WTC11 (cell line): ENCODE results near the gene GPR3. TPM values are rescaled to one million over a fixed set of nuclear protein-coding genes. Genes with fewer than 3 reads are reported as not detected.

ENCODE experiments used
- ATAC-seq: fragments of 200-7000 bp; cut with Tn5 transposase; 2 replicates; pipeline ENCODE4 v1.10.0; 2021; ENCODE audit warnings: mild to moderate bottlenecking, moderate library complexity
- CTCF ChIA-PET: fragments of 300-600 bp; sonication (Branson Sonifier 250); formaldehyde crosslinking; loops from one replicate; lab custom pipeline; 2021; ENCODE audit warnings: antibody characterized with exemption; lab: Charles Lee
- POLR2A ChIA-PET: fragments of 350-600 bp; sonication (Branson Sonifier 250); formaldehyde crosslinking; loops from one replicate; lab custom pipeline; 2021; ENCODE audit warnings: antibody characterized with exemption; lab: Charles Lee
- DNase-seq: peaks from one replicate; pipeline ENCODE4 v3.0.0; 2021; ENCODE audit warnings: low spot score
- H3K27ac Mint-ChIP-seq: 2 replicates; pipeline ENCODE4 v1.8.0; 2021; ENCODE audit warnings: mixed read lengths
- H3K27me3 Mint-ChIP-seq: 2 replicates; pipeline ENCODE4 v1.8.0; 2021; ENCODE audit warnings: low read depth, mild to moderate bottlenecking, moderate library complexity, mixed read lengths
- H3K36me3 Mint-ChIP-seq: 2 replicates; pipeline ENCODE4 v1.8.0; 2021; ENCODE audit warnings: mixed read lengths
- H3K4me1 Mint-ChIP-seq: 2 replicates; pipeline ENCODE4 v1.8.0; 2022; ENCODE audit warnings: mixed read lengths
- H3K4me3 Mint-ChIP-seq: 2 replicates; pipeline ENCODE4 v1.8.0; 2021; ENCODE audit warnings: mild to moderate bottlenecking, moderate library complexity, mixed read lengths
- H3K9me3 Mint-ChIP-seq: 2 replicates; pipeline ENCODE4 v1.8.0; 2021; ENCODE audit warnings: mixed read lengths
- HMGA2 ChIP-seq: fragments of 250-450 bp; sonication (Bioruptor Pico); IDR thresholded peaks from 2 replicates; pipeline ENCODE4 v1.4.0; 2021; ENCODE audit warnings: mild to moderate bottlenecking, moderate library complexity
- NR1H2 ChIP-seq: sonication (generic); formaldehyde crosslinking; IDR thresholded peaks from 2 replicates; pipeline ENCODE4 v1.9.0; 2021; ENCODE audit warnings: mild to moderate bottlenecking, moderate library complexity, missing genetic modification reagents
- ZBTB21 ChIP-seq: sonication (generic); formaldehyde crosslinking; IDR thresholded peaks from 2 replicates; pipeline ENCODE4 v1.8.1; 2023; ENCODE audit warnings: mild to moderate bottlenecking, missing genetic modification reagents, borderline replicate concordance
- ZNF138 ChIP-seq: sonication (generic); formaldehyde crosslinking; conservative IDR thresholded peaks from 2 replicates; pipeline ENCODE4 v1.8.1; 2022; ENCODE audit warnings: mild to moderate bottlenecking, moderate library complexity, missing genetic modification reagents
- total RNA-seq: library from RNA; stranded (reverse); gene quantifications from 3 replicates; pipeline ENCODE4 v1.2.3, GENCODE V29; 2021
- TF ChIP-seq, protein P1 (sequence below): sonication (generic); formaldehyde crosslinking; IDR thresholded peaks from 2 replicates; pipeline ENCODE4 v1.8.1; 2022; ENCODE audit warnings: missing genetic modification reagents, borderline replicate concordance
- TF ChIP-seq, protein P2 (sequence below): fragments of 250-450 bp; sonication (Bioruptor Pico); conservative IDR thresholded peaks from 2 replicates; pipeline ENCODE4 v1.9.0; 2021; ENCODE audit warnings: mild to moderate bottlenecking
- TF ChIP-seq, protein P3 (sequence below): fragments of 200-600 bp; IDR thresholded peaks from 2 replicates; pipeline ENCODE4 v1.8.0; 2022; ENCODE audit warnings: antibody characterized with exemption
- TF ChIP-seq, protein P4 (sequence below): sonication (generic); formaldehyde crosslinking; IDR thresholded peaks from 2 replicates; pipeline ENCODE4 v1.8.1; 2022; ENCODE audit warnings: low read depth, mild to moderate bottlenecking, moderate library complexity, missing genetic modification reagents, borderline replicate concordance
- TF ChIP-seq, protein P5 (sequence below): sonication (generic); formaldehyde crosslinking; IDR thresholded peaks from 2 replicates; pipeline ENCODE4 v1.8.0; 2022; ENCODE audit warnings: missing genetic modification reagents
- TF ChIP-seq, protein P6 (sequence below): fragments of 250-450 bp; sonication (Bioruptor Pico); IDR thresholded peaks from 2 replicates; pipeline ENCODE4 v1.9.0; 2021; ENCODE audit warnings: mild to moderate bottlenecking
- TF ChIP-seq, protein P7 (sequence below): sonication (generic); formaldehyde crosslinking; conservative IDR thresholded peaks from 2 replicates; pipeline ENCODE4 v1.8.1; 2022; ENCODE audit warnings: mild to moderate bottlenecking, missing genetic modification reagents
- TF ChIP-seq, protein P8 (sequence below): sonication (generic); formaldehyde crosslinking; IDR thresholded peaks from 2 replicates; pipeline ENCODE4 v1.8.1; 2022; ENCODE audit warnings: mild to moderate bottlenecking, missing genetic modification reagents, moderate library complexity, borderline replicate concordance

Gene GPR3
- total RNA-seq, 1 experiment from 2014 or later, result 12.4 TPM

DNA sequence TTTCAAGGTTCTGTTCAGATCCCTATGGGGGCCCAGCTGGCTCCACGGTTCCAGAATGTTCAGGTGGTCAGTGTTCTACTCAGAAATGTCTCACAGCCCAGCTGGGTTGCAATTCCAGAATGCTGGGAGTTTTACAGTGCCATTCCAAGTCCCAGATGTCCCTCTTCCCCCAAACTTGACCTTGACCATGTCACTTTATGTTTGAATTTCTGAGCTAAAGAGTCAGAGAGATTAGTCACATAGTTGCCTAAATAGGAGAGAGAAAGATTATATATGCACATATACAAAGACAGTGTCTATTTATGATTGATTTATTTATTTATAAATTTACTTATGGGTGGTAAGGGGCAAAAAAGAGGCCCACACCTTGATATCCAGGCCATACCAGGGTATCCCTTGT, 2.5 kb downstream of the GPR3 start (continued):
- TF ChIP-seq, protein P1, sequence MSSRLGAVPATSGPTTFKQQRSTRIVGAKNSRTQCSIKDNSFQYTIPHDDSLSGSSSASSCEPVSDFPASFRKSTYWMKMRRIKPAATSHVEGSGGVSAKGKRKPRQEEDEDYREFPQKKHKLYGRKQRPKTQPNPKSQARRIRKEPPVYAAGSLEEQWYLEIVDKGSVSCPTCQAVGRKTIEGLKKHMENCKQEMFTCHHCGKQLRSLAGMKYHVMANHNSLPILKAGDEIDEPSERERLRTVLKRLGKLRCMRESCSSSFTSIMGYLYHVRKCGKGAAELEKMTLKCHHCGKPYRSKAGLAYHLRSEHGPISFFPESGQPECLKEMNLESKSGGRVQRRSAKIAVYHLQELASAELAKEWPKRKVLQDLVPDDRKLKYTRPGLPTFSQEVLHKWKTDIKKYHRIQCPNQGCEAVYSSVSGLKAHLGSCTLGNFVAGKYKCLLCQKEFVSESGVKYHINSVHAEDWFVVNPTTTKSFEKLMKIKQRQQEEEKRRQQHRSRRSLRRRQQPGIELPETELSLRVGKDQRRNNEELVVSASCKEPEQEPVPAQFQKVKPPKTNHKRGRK, result no peak
- TF ChIP-seq, protein P2, sequence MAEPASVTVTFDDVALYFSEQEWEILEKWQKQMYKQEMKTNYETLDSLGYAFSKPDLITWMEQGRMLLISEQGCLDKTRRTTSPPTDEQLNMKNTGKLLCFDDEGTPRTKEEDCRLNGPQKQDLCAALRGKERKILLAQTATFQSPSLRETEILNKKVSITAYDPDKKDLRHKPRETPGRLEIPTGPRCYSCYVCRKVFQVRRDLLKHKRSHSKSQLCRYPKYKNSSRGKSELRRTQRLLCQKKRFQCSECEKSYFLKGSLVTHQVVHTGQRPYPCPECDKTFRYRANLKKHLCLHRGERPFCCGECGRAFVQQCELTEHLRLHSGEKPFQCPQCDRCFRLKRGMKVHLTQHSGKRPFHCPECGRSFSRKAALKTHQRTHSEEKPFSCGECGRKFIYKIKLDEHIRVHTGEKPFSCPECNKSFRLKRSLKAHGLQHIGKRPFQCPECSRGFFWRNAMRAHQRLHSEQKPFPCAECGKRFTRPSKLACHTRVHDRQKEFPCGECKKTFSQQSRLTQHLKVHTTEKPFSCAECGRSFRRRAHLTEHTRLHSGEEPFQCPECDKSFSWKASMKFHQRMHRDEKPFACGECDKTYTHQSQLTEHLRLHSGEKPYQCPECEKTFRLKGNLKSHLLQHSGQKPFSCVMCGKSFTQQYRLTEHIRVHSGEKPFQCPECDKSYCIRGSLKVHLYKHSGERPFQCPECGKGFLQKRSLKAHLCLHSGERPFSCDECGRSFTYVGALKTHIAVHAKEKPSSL, result no peak
- TF ChIP-seq NR1H2, result no peak

DNA sequence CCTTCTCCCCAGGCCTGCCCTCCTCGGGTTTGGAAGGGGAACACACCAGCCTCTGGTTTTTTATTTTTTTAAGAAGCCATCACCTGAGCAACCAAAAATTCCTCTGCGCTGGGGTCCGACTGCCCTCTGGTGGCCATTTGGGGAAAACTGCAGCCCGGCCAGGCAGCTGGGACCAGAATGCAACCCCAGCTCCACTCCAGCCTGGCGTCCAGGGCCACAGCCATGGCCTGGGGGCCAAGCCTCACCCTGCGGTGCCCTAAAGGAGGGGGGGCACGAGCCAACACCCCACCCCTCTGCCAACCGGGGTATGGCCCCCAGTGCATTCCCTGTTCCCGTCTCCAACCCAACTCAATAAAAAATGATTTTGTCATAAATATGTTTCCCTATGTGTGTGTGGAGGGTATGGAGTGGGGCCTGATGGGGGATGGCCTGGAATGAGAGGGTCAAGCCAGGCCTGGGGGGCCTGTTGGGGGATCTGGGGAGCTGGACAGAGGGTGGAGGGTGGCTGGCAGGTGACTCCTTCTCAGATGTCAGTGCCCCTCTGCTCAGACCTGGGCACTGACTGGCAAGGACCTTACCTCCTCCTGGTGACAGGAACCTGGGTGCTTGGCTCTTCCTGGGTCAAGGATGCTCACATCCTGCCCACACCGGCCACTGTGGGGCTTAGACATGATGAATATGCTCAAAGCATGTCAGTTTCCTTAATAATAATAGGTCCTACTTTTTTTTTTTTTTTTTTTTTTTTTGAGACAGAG, 3.2 kb downstream of the GPR3 start:
- POLR2A ChIA-PET, result interaction anchor here (0.8 kb wide), 1 partner anchor 29 kb away, joined by 3 read pairs; the partner anchor contains the start of gene MAP3K6
- peaks cover 47% of the 10 kb centered on the region for H3K4me1 Mint-ChIP-seq
- no peak overlapping the region for H3K4me3 Mint-ChIP-seq
- no peaks in the 10 kb centered on the region for H3K9me3 Mint-ChIP-seq
- H3K27me3 Mint-ChIP-seq, result no peaks in the 10 kb centered on the region; the same call in 1 of the 2 replicates
- CTCF ChIA-PET, result interaction anchor here (0.6 to 6.5 kb wide), 56 partner anchors 9 to 388 kb away, joined by 3 to 150 read pairs (median 4); partner anchors contain the start of genes AHDC1, CD164L2, FCN3 and MAP3K6
- TF ChIP-seq, protein P3, sequence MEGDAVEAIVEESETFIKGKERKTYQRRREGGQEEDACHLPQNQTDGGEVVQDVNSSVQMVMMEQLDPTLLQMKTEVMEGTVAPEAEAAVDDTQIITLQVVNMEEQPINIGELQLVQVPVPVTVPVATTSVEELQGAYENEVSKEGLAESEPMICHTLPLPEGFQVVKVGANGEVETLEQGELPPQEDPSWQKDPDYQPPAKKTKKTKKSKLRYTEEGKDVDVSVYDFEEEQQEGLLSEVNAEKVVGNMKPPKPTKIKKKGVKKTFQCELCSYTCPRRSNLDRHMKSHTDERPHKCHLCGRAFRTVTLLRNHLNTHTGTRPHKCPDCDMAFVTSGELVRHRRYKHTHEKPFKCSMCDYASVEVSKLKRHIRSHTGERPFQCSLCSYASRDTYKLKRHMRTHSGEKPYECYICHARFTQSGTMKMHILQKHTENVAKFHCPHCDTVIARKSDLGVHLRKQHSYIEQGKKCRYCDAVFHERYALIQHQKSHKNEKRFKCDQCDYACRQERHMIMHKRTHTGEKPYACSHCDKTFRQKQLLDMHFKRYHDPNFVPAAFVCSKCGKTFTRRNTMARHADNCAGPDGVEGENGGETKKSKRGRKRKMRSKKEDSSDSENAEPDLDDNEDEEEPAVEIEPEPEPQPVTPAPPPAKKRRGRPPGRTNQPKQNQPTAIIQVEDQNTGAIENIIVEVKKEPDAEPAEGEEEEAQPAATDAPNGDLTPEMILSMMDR, result peak; percentile 95
- TF ChIP-seq, protein P4, sequence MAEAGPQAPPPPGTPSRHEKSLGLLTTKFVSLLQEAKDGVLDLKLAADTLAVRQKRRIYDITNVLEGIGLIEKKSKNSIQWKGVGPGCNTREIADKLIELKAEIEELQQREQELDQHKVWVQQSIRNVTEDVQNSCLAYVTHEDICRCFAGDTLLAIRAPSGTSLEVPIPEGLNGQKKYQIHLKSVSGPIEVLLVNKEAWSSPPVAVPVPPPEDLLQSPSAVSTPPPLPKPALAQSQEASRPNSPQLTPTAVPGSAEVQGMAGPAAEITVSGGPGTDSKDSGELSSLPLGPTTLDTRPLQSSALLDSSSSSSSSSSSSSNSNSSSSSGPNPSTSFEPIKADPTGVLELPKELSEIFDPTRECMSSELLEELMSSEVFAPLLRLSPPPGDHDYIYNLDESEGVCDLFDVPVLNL, result no peak
- peak; percentile 89 for DNase-seq
- no peak overlapping the region for H3K27ac Mint-ChIP-seq
- ATAC-seq, result peak; percentile 21
- no peaks in the 10 kb centered on the region for H3K36me3 Mint-ChIP-seq

DNA sequence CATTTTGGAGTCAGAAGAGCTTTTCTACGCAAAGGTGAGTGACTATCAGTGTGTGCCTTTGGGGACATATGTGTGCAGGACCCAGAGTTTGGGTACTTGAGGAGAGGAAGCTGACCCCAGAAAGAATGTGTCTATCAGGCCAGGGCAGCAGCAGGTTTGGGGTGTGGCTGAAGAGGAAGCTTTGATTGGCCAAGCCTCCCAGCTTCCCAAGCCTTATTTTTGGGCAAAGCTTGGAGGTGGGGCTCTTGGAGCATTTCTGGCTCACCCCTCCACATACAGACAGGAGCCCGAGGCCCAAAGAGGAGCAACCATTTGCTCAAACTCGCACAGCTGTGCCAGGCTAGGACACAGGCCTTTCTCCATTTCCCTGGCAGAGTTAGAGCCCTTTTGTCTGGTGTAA, 4.7 kb downstream of the GPR3 start:
- no peak for ATAC-seq
- CTCF ChIA-PET, result interaction anchor here (0.5 to 6.5 kb wide), 29 partner anchors 9 to 840 kb away, joined by 3 to 150 read pairs (median 5); partner anchors contain the start of genes AHDC1, CD164L2 and MAP3K6
- POLR2A ChIA-PET, result interaction anchor here (1.0 kb wide), 1 partner anchor 31 kb away, joined by 4 read pairs; no protein-coding TSS in a partner anchor
- H3K27ac Mint-ChIP-seq, result peak overlapping the region; percentile 70
- no peaks in the 10 kb centered on the region for H3K9me3 Mint-ChIP-seq
- H3K4me3 Mint-ChIP-seq, result no peak overlapping the region
- H3K4me1 Mint-ChIP-seq, result peaks cover 37% of the 10 kb centered on the region
- no peaks in the 10 kb centered on the region for H3K36me3 Mint-ChIP-seq
- no peak for DNase-seq
- no peaks in the 10 kb centered on the region; the same call in 1 of the 2 replicates for H3K27me3 Mint-ChIP-seq
- TF ChIP-seq, protein P5, sequence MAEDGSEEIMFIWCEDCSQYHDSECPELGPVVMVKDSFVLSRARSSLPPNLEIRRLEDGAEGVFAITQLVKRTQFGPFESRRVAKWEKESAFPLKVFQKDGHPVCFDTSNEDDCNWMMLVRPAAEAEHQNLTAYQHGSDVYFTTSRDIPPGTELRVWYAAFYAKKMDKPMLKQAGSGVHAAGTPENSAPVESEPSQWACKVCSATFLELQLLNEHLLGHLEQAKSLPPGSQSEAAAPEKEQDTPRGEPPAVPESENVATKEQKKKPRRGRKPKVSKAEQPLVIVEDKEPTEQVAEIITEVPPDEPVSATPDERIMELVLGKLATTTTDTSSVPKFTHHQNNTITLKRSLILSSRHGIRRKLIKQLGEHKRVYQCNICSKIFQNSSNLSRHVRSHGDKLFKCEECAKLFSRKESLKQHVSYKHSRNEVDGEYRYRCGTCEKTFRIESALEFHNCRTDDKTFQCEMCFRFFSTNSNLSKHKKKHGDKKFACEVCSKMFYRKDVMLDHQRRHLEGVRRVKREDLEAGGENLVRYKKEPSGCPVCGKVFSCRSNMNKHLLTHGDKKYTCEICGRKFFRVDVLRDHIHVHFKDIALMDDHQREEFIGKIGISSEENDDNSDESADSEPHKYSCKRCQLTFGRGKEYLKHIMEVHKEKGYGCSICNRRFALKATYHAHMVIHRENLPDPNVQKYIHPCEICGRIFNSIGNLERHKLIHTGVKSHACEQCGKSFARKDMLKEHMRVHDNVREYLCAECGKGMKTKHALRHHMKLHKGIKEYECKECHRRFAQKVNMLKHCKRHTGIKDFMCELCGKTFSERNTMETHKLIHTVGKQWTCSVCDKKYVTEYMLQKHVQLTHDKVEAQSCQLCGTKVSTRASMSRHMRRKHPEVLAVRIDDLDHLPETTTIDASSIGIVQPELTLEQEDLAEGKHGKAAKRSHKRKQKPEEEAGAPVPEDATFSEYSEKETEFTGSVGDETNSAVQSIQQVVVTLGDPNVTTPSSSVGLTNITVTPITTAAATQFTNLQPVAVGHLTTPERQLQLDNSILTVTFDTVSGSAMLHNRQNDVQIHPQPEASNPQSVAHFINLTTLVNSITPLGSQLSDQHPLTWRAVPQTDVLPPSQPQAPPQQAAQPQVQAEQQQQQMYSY (CRISPR knock-in tag), result no peak
- TF ChIP-seq, protein P6, sequence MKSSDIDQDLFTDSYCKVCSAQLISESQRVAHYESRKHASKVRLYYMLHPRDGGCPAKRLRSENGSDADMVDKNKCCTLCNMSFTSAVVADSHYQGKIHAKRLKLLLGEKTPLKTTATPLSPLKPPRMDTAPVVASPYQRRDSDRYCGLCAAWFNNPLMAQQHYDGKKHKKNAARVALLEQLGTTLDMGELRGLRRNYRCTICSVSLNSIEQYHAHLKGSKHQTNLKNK (CRISPR knock-in tag), result no peak
- no peak for TF ChIP-seq HMGA2
- TF ChIP-seq, protein P2, result no peak
- TF ChIP-seq ZNF138 (CRISPR knock-in tag), result no peak
- TF ChIP-seq ZBTB21 (CRISPR knock-in tag), result no peak
- TF ChIP-seq, protein P7, sequence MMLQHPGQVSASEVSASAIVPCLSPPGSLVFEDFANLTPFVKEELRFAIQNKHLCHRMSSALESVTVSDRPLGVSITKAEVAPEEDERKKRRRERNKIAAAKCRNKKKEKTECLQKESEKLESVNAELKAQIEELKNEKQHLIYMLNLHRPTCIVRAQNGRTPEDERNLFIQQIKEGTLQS (CRISPR knock-in tag), result no peak
- TF ChIP-seq, protein P8, sequence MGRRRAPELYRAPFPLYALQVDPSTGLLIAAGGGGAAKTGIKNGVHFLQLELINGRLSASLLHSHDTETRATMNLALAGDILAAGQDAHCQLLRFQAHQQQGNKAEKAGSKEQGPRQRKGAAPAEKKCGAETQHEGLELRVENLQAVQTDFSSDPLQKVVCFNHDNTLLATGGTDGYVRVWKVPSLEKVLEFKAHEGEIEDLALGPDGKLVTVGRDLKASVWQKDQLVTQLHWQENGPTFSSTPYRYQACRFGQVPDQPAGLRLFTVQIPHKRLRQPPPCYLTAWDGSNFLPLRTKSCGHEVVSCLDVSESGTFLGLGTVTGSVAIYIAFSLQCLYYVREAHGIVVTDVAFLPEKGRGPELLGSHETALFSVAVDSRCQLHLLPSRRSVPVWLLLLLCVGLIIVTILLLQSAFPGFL (CRISPR knock-in tag), result no peak
